SKM-1 (cell line): ENCODE data around the gene SPEN.
"Not testable (repeated sequence)": the region's sequence is repeated elsewhere in the genome, so short reads cannot be mapped to it uniquely, and the experiment has no call there.

Experiments
- DNase-seq: peaks from one replicate; lab custom pipeline; 2025; ENCODE audit not compliant: unreplicated experiment; lab: John Stamatoyannopoulos, UW

SPEN gene

GRCh38 chr1:15892857-15893599 lies 45.5 kb downstream of the SPEN start:
- not testable (repeated sequence) for DNase-seq

GRCh38 chr1:15895233-15895632 lies 47.7 kb downstream of the SPEN start:
- DNase-seq, result no peak

GRCh38 chr1:15896841-15897610 lies 49.5 kb downstream of the SPEN start:
- not testable (repeated sequence) for DNase-seq

- DNase-seq, result no peak
Observed at GRCh38 chr1:15899266-15899665, 51.8 kb downstream of the SPEN start.

- DNase-seq, result no peak
Observed at GRCh38 chr1:15900662-15901279, 53.3 kb downstream of the SPEN start.

- no peak for DNase-seq
Observed at GRCh38 chr1:15902882-15903281, 55.4 kb downstream of the SPEN start.

GRCh38 chr1:15908597-15908996 lies 61.1 kb downstream of the SPEN start:
- no peak for DNase-seq

GRCh38 chr1:15911141-15911540 lies 63.6 kb downstream of the SPEN start:
- no peak for DNase-seq

GRCh38 chr1:15911927-15912326 lies 64.4 kb downstream of the SPEN start:
- DNase-seq, result no peak

GRCh38 chr1:15913607-15914006 lies 66.1 kb downstream of the SPEN start:
- not testable (repeated sequence) for DNase-seq

- DNase-seq, result no peak
Observed at GRCh38 chr1:15915991-15916390, 68.5 kb downstream of the SPEN start.

GRCh38 chr1:15916417-15916816 lies 68.9 kb downstream of the SPEN start:
- DNase-seq, result no peak

GRCh38 chr1:15916916-15917315 lies 69.4 kb downstream of the SPEN start:
- no peak for DNase-seq

GRCh38 chr1:15918962-15919715 lies 71.6 kb downstream of the SPEN start:
- DNase-seq, result no peak

- DNase-seq, result no peak
Observed at GRCh38 chr1:15923241-15923640, 75.7 kb downstream of the SPEN start.

- DNase-seq, result not testable (repeated sequence)
Observed at GRCh38 chr1:15926448-15926847, 78.9 kb downstream of the SPEN start.

GRCh38 chr1:15928971-15929965 lies 81.8 kb downstream of the SPEN start:
- DNase-seq, result no peak

GRCh38 chr1:15931401-15931800 lies 83.9 kb downstream of the SPEN start:
- no peak for DNase-seq

GRCh38 chr1:15931884-15932283 lies 84.4 kb downstream of the SPEN start:
- no peak for DNase-seq

GRCh38 chr1:15932612-15933011 lies 85.1 kb downstream of the SPEN start:
- no peak for DNase-seq
